ENCODE measurements around the gene KYNU.

GRCh38 chr2:142883526-142883925 lies 6.1 kb downstream of the KYNU start:
- TF ChIP-seq KAT2A (conservative IDR thresholded peaks at IDR 0.05; ENCODE audit: control insufficient read depth, low read depth, low read length) (no peak), MAX (IDR thresholded peaks at IDR 0.05; ENCODE audit: low read depth, low read length) (no peak), ESRRA (IDR thresholded peaks at IDR 0.05; ENCODE audit: low read length) (no peak), EZH2 (IDR thresholded peaks at IDR 0.05; ENCODE audit: borderline replicate concordance, control insufficient read depth, low read depth, low read length) (no peak), TARDBP (IDR thresholded peaks at IDR 0.05; ENCODE audit: borderline replicate concordance) (no peak), POLR2A (IDR thresholded peaks at IDR 0.05; ENCODE audit: low read depth, low read length) (no peak), CTCF (IDR thresholded peaks at IDR 0.05 in 2 of 3, conservative IDR thresholded peaks at IDR 0.05 in 1 of 3; ENCODE audit: control insufficient read depth in 2 of 3, extremely low read depth in 1 of 3, insufficient read depth in 1 of 3, low read depth in 3 of 3, low read length in 3 of 3) (no peak), ATF3 (IDR thresholded peaks at IDR 0.05; ENCODE audit: borderline replicate concordance, extremely low read depth, low read depth, low read length) (no peak), HCFC1 (IDR thresholded peaks at IDR 0.05; ENCODE audit: low read length) (no peak), TCF7 (IDR thresholded peaks at IDR 0.05; ENCODE audit: borderline replicate concordance) (no peak), MXI1 (IDR thresholded peaks at IDR 0.05; ENCODE audit: low read depth, low read length) (no peak)
